ENCODE results near the gene LCN15.

Gene LCN15

GRCh38 chr9:136734837-136735496, 29.4 kb downstream of the LCN15 start:
- H3K27ac ChIP-seq (ENCODE audit: insufficient read depth in 1 of 2, low read depth in 1 of 2, low read length in 2 of 2, poor library complexity in 1 of 2, severe bottlenecking in 2 of 2) = no peak overlapping the region
- H3K9me3 ChIP-seq (ENCODE audit: control extremely low read depth in 1 of 5, control insufficient read depth in 4 of 5, insufficient read depth in 2 of 5, low read depth in 1 of 5, low read length in 4 of 5) = peaks cover 0 to 1% (median 0%) of the 10 kb centered on the region in 5 experiments
- H3K4me1 ChIP-seq (ENCODE audit: control extremely low read depth in 1 of 4, control insufficient read depth in 4 of 4, insufficient read depth in 4 of 4, low read length in 3 of 4) = peaks cover 0 to 2% (median 0%) of the 10 kb centered on the region in 4 experiments
- WGBS (ENCODE audit: insufficient coverage) = 97% methylated on average over 12 of the region's 12 CpGs
- DNase-seq = no peak
- POLR2A ChIA-PET = no interaction called here
- no peak overlapping the region for H3K4me3 ChIP-seq (ENCODE audit: control insufficient read depth in 1 of 7, extremely low read depth in 1 of 7, insufficient read depth in 4 of 7, low read depth in 2 of 7, low read length in 6 of 7)
- no peaks in the 10 kb centered on the region for H3K27me3 ChIP-seq (replicated peaks in 2 of 5; ENCODE audit: control insufficient read depth in 4 of 5, insufficient read depth in 5 of 5, low read length in 4 of 5)
- CTCF ChIA-PET = interaction anchor here (1.7 kb wide), 1 partner anchor 9 kb away, joined by 6 read pairs; no protein-coding TSS in a partner anchor
- H3K36me3 ChIP-seq (ENCODE audit: control insufficient read depth in 4 of 4, insufficient read depth in 4 of 4, low read length in 3 of 4) = peaks cover 0 to 2% (median 0%) of the 10 kb centered on the region in 4 experiments

GRCh38 chr9:136733611-136734010, 30.7 kb downstream of the LCN15 start:
- peaks cover 0 to 16% (median 10%) of the 10 kb centered on the region in 4 experiments for H3K4me1 ChIP-seq (ENCODE audit: control extremely low read depth in 1 of 4, control insufficient read depth in 4 of 4, insufficient read depth in 4 of 4, low read length in 3 of 4)
- H3K27ac ChIP-seq (ENCODE audit: insufficient read depth in 1 of 2, low read depth in 1 of 2, low read length in 2 of 2, poor library complexity in 1 of 2, severe bottlenecking in 2 of 2) = no peak overlapping the region
- H3K36me3 ChIP-seq (ENCODE audit: control insufficient read depth in 4 of 4, insufficient read depth in 4 of 4, low read length in 3 of 4) = peaks cover 0 to 2% (median 0%) of the 10 kb centered on the region in 4 experiments
- CTCF ChIA-PET = interaction anchor here (1.7 kb wide), 1 partner anchor 10 kb away, joined by 6 read pairs; no protein-coding TSS in a partner anchor
- no peaks in the 10 kb centered on the region for H3K27me3 ChIP-seq (replicated peaks in 2 of 5; ENCODE audit: control insufficient read depth in 4 of 5, insufficient read depth in 5 of 5, low read length in 4 of 5)
- WGBS (ENCODE audit: insufficient coverage) = 95% methylated on average over 12 of the region's 12 CpGs
- POLR2A ChIA-PET = no interaction called here
- DNase-seq = no peak
- peaks cover 0 to 1% (median 0%) of the 10 kb centered on the region in 5 experiments for H3K9me3 ChIP-seq (ENCODE audit: control extremely low read depth in 1 of 5, control insufficient read depth in 4 of 5, insufficient read depth in 2 of 5, low read depth in 1 of 5, low read length in 4 of 5)
- H3K4me3 ChIP-seq (ENCODE audit: control insufficient read depth in 1 of 7, extremely low read depth in 1 of 7, insufficient read depth in 4 of 7, low read depth in 2 of 7, low read length in 6 of 7) = no peak overlapping the region

DNA sequence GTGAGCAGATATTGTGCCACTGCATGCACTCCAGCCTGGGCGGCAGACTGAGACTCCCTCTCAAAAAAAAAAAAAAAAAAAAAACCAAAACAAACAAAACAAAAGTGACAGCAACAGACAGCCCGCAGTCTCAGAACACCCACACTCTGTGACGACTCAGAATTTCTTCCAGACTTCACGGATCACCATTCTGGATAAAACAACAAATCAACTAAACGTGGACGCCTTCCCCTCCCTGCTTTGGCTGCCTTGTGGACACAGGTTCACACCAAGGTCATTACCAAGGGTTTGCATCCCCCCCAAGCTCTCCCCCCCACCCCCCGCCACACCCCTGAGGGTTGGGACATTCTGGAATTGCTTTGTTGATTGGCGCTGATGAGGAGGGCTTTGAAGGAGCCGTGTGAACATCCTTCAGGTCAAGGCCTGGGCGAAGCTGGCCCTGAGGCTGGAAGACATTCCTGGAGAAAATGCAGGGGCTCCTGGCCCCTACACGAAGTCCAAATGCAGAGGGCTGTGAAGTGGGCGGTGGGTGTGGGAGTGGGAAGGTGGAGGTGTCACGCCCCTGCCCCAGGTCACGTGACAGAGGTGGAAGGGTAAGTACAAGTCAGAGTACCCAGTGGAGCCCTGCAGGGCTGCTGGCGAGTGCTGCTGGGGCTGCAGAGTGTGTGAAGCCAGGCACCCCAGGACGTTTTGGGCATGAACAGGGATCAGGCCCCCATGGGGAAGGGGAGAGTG, 31.7 kb downstream of the LCN15 start:
- DNase-seq = no peak
- POLR2A ChIA-PET = no interaction called here
- Histone ChIP-seq H3K27me3 (replicated peaks in 2 of 5; ENCODE audit: control insufficient read depth in 4 of 5, insufficient read depth in 5 of 5, low read length in 4 of 5) (no peaks in the 10 kb centered on the region), H3K36me3 (ENCODE audit: control insufficient read depth in 4 of 4, insufficient read depth in 4 of 4, low read length in 3 of 4) (peaks cover 0 to 2% (median 0%) of the 10 kb centered on the region in 4 experiments), H3K9me3 (ENCODE audit: control extremely low read depth in 1 of 5, control insufficient read depth in 4 of 5, insufficient read depth in 2 of 5, low read depth in 1 of 5, low read length in 4 of 5) (peaks cover 0 to 1% (median 0%) of the 10 kb centered on the region in 5 experiments), H3K4me3 (ENCODE audit: control insufficient read depth in 1 of 7, extremely low read depth in 1 of 7, insufficient read depth in 4 of 7, low read depth in 2 of 7, low read length in 6 of 7) (no peak overlapping the region), H3K4me1 (ENCODE audit: control extremely low read depth in 1 of 4, control insufficient read depth in 4 of 4, insufficient read depth in 4 of 4, low read length in 3 of 4) (peaks cover 0 to 20% (median 17%) of the 10 kb centered on the region in 4 experiments), H3K27ac (ENCODE audit: insufficient read depth in 1 of 2, low read depth in 1 of 2, low read length in 2 of 2, poor library complexity in 1 of 2, severe bottlenecking in 2 of 2) (no peak overlapping the region)
- 95% methylated on average over 11 of the region's 16 CpGs for WGBS (ENCODE audit: insufficient coverage)
- CTCF ChIA-PET = interaction anchor here (1.3 to 1.6 kb wide), 2 partner anchors 12 to 22 kb away, joined by 3 to 4 read pairs; no protein-coding TSS in a partner anchor

DNA sequence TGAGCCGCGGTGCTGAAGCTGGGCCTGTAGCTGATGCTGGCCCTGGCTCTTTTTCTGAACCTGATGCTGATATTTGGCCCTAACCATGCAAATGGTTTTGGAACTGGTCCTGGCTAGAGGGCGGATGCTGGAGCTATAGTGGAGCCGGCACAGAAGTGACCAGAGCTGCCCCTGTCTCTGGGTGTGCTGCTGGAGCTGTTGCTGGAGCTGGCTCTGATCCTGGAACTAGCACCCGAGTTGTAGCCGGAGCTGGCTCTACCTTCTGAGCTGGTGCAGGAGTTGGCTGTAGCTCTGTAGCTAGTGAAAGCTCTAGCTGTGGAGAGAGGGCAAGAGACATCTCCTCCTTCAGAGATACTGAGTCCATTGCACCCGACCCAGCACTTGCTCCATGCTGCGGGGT, 34.4 kb downstream of the LCN15 start:
- 98% methylated on average over 8 of the region's 8 CpGs for WGBS (ENCODE audit: insufficient coverage)
- POLR2A ChIA-PET = interaction anchor here (0.5 to 5.9 kb wide), 4 partner anchors 14 to 49 kb away, joined by 3 to 128 read pairs (median 24); no protein-coding TSS in a partner anchor
- H3K36me3 ChIP-seq (ENCODE audit: control insufficient read depth in 4 of 4, insufficient read depth in 4 of 4, low read length in 3 of 4) = peaks cover 0 to 20% (median 13%) of the 10 kb centered on the region in 4 experiments
- DNase-seq = no peak
- H3K27me3 ChIP-seq (replicated peaks in 2 of 5; ENCODE audit: control insufficient read depth in 4 of 5, insufficient read depth in 5 of 5, low read length in 4 of 5) = no peaks in the 10 kb centered on the region
- H3K4me1 ChIP-seq (ENCODE audit: control extremely low read depth in 1 of 4, control insufficient read depth in 4 of 4, insufficient read depth in 4 of 4, low read length in 3 of 4) = peaks cover 4 to 41% (median 40%) of the 10 kb centered on the region in 4 experiments
- no peak overlapping the region for H3K27ac ChIP-seq (ENCODE audit: insufficient read depth in 1 of 2, low read depth in 1 of 2, low read length in 2 of 2, poor library complexity in 1 of 2, severe bottlenecking in 2 of 2)
- no peak overlapping the region for H3K4me3 ChIP-seq (ENCODE audit: control insufficient read depth in 1 of 7, extremely low read depth in 1 of 7, insufficient read depth in 4 of 7, low read depth in 2 of 7, low read length in 6 of 7)
- CTCF ChIA-PET = interaction anchor here (1.1 to 6.1 kb wide), 13 partner anchors 11 to 62 kb away, joined by 3 to 92 read pairs (median 11); partner anchors contain the start of genes DIPK1B, LCN10 and LCN8
- H3K9me3 ChIP-seq (ENCODE audit: control extremely low read depth in 1 of 5, control insufficient read depth in 4 of 5, insufficient read depth in 2 of 5, low read depth in 1 of 5, low read length in 4 of 5) = peaks cover 0 to 1% (median 0%) of the 10 kb centered on the region in 5 experiments

- 73% methylated on average over 7 of the region's 7 CpGs for WGBS (ENCODE audit: insufficient coverage)
- Histone ChIP-seq H3K4me1 (ENCODE audit: control extremely low read depth in 1 of 4, control insufficient read depth in 4 of 4, insufficient read depth in 4 of 4, low read length in 3 of 4) (peaks cover 4 to 43% (median 41%) of the 10 kb centered on the region in 4 experiments), H3K4me3 (ENCODE audit: control insufficient read depth in 1 of 7, extremely low read depth in 1 of 7, insufficient read depth in 4 of 7, low read depth in 2 of 7, low read length in 6 of 7) (peak overlapping the region in 6 of 7 experiments; percentile 53 to 95 (median 80)), H3K27me3 (replicated peaks in 2 of 5; ENCODE audit: control insufficient read depth in 4 of 5, insufficient read depth in 5 of 5, low read length in 4 of 5) (no peaks in the 10 kb centered on the region), H3K9me3 (ENCODE audit: control extremely low read depth in 1 of 5, control insufficient read depth in 4 of 5, insufficient read depth in 2 of 5, low read depth in 1 of 5, low read length in 4 of 5) (peaks cover 0 to 1% (median 0%) of the 10 kb centered on the region in 5 experiments), H3K27ac (ENCODE audit: insufficient read depth in 1 of 2, low read depth in 1 of 2, low read length in 2 of 2, poor library complexity in 1 of 2, severe bottlenecking in 2 of 2) (peak overlapping the region in 1 of 2 experiments; percentile 22), H3K36me3 (ENCODE audit: control insufficient read depth in 4 of 4, insufficient read depth in 4 of 4, low read length in 3 of 4) (peaks cover 0 to 28% (median 18%) of the 10 kb centered on the region in 4 experiments)
- ChIA-PET CTCF (interaction anchor here (0.5 to 6.1 kb wide), 22 partner anchors 8 to 167 kb away, joined by 3 to 92 read pairs (median 4); partner anchors contain the start of genes DIPK1B, LCN10, LCN15 and LCN8), POLR2A (interaction anchor here (1.1 to 5.9 kb wide), 9 partner anchors 12 to 72 kb away, joined by 4 to 128 read pairs (median 6); partner anchors contain the start of genes AGPAT2 and EGFL7)
- DNase-seq = no peak
Observed at GRCh38 chr9:136729144-136729543, 35.2 kb downstream of the LCN15 start.

DNA sequence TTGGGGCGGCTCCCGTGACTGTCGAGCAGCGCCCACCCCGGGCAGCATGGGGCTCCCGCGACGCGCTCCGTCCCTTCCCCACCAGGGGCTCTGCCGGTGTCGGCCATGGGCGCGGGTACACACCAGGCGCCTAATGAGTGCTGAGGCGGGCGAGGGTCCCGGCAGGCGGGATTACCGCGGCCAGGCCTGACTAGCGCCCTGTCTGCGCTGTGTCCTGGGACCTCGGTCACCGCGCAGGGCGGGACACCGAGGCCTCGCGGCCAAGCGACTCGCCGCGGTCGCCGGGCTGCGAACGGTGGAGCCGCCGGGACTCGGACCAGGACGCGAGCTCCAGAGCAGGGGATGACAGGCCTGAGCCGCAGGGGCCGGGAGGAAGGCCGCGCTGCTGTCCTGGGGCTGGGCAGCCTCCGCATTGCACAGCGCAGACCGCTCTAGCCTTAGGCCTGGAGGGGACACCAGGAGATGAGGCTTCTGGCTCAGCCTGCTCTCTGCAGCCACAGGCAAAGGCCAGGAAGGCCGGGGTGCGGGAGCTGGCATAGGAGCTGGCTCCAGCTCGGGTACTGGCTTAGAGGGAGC, 35.7 kb downstream of the LCN15 start:
- Histone ChIP-seq H3K27ac (ENCODE audit: insufficient read depth in 1 of 2, low read depth in 1 of 2, low read length in 2 of 2, poor library complexity in 1 of 2, severe bottlenecking in 2 of 2) (peak overlapping the region in 1 of 2 experiments; percentile 58), H3K4me3 (ENCODE audit: control insufficient read depth in 1 of 7, extremely low read depth in 1 of 7, insufficient read depth in 4 of 7, low read depth in 2 of 7, low read length in 6 of 7) (peak overlapping the region; percentile 53 to 95 (median 79)), H3K9me3 (ENCODE audit: control extremely low read depth in 1 of 5, control insufficient read depth in 4 of 5, insufficient read depth in 2 of 5, low read depth in 1 of 5, low read length in 4 of 5) (peaks cover 0 to 1% (median 0%) of the 10 kb centered on the region in 5 experiments), H3K27me3 (replicated peaks in 2 of 5; ENCODE audit: control insufficient read depth in 4 of 5, insufficient read depth in 5 of 5, low read length in 4 of 5) (no peaks in the 10 kb centered on the region), H3K4me1 (ENCODE audit: control extremely low read depth in 1 of 4, control insufficient read depth in 4 of 4, insufficient read depth in 4 of 4, low read length in 3 of 4) (peaks cover 4 to 43% (median 42%) of the 10 kb centered on the region in 4 experiments), H3K36me3 (ENCODE audit: control insufficient read depth in 4 of 4, insufficient read depth in 4 of 4, low read length in 3 of 4) (peaks cover 2 to 33% (median 23%) of the 10 kb centered on the region in 4 experiments)
- DNase-seq = no peak
- 3% methylated on average over 46 of the region's 53 CpGs for WGBS (ENCODE audit: insufficient coverage)
- ChIA-PET POLR2A (interaction anchor here (0.6 to 5.9 kb wide), 15 partner anchors 12 to 78 kb away, joined by 3 to 128 read pairs (median 5); partner anchors contain the start of genes AGPAT2 and EGFL7), CTCF (interaction anchor here (0.5 to 6.1 kb wide), 19 partner anchors 8 to 168 kb away, joined by 3 to 92 read pairs (median 5); partner anchors contain the start of genes DIPK1B, LCN10, LCN15 and LCN8)

All from common myeloid progenitor, CD34-positive (primary cell).